Trophoblast cell (in vitro differentiated cells and primary cell): ENCODE data around the gene CD302.
"Not testable (repeated sequence)": the region's sequence is repeated elsewhere in the genome, so short reads cannot be mapped to it uniquely, and the experiment has no call there.

Experiments
- DNase-seq, 2 donors: peaks; one replicate each; pipeline ENCODE4 v3.0.0-alpha.2; 2016
- H2AFZ ChIP-seq: 2 replicates; pipeline ENCODE4 v1.6.1; 2013; ENCODE audit warnings: low read length, moderate library complexity, mild to moderate bottlenecking; ENCODE audit not compliant: insufficient read depth, poor library complexity
- H2AK5ac ChIP-seq: 2 replicates; pipeline ENCODE4 v1.6.1; 2013; ENCODE audit warnings: mild to moderate bottlenecking, low read length
- H2BK120ac ChIP-seq: 2 replicates; pipeline ENCODE4 v1.6.1; 2013; ENCODE audit warnings: low read length, mild to moderate bottlenecking, moderate library complexity; ENCODE audit not compliant: insufficient read depth, poor library complexity
- H2BK12ac ChIP-seq: 2 replicates; pipeline ENCODE4 v1.6.1; 2013; ENCODE audit warnings: mild to moderate bottlenecking, low read length, moderate library complexity
- H2BK5ac ChIP-seq: 2 replicates; pipeline ENCODE4 v1.6.1; 2013; ENCODE audit warnings: low read length, low read depth, moderate library complexity, mild to moderate bottlenecking; ENCODE audit not compliant: poor library complexity
- H3K14ac ChIP-seq: 2 replicates; pipeline ENCODE4 v1.6.1; 2013; ENCODE audit warnings: mild to moderate bottlenecking, low read length
- H3K18ac ChIP-seq: 2 replicates; pipeline ENCODE4 v1.6.1; 2013; ENCODE audit warnings: mild to moderate bottlenecking, low read length
- H3K23ac ChIP-seq: 2 replicates; pipeline ENCODE4 v1.6.1; 2013; ENCODE audit warnings: low read length
- H3K27ac ChIP-seq: 2 replicates; pipeline ENCODE4 v1.5.1; 2013; ENCODE audit warnings: low read depth, mild to moderate bottlenecking, inconsistent platforms, low read length, moderate library complexity
- H3K27me3 ChIP-seq: 2 replicates; pipeline ENCODE4 v1.6.1; 2013; ENCODE audit warnings: inconsistent platforms, mild to moderate bottlenecking, low read length, moderate library complexity; ENCODE audit not compliant: insufficient read depth
- H3K36me3 ChIP-seq, 2 experiments: 1 replicate in 1 of 2; 2 replicates in 1 of 2; pipeline ENCODE4 v1.6.1; 2013; ENCODE audit warnings: low read length in 2 of 2, mild to moderate bottlenecking in 2 of 2, moderate library complexity in 1 of 2; ENCODE audit not compliant: insufficient read depth in 2 of 2, control insufficient read depth in 1 of 2
- H3K4ac ChIP-seq: 2 replicates; pipeline ENCODE4 v1.6.1; 2013; ENCODE audit warnings: low read depth, mild to moderate bottlenecking, low read length, moderate library complexity
- H3K4me1 ChIP-seq, 2 experiments: 1 replicate in 1 of 2; 2 replicates in 1 of 2; pipeline ENCODE4 v1.6.1; 2013; ENCODE audit warnings: low read length in 2 of 2, mild to moderate bottlenecking in 2 of 2, moderate library complexity in 1 of 2; ENCODE audit not compliant: insufficient read depth in 2 of 2, control insufficient read depth in 1 of 2
- H3K4me2 ChIP-seq: 2 replicates; pipeline ENCODE4 v1.6.1; 2013; ENCODE audit warnings: inconsistent platforms, mild to moderate bottlenecking, low read length, moderate library complexity
- H3K4me3 ChIP-seq: 2 replicates; pipeline ENCODE4 v1.5.1; 2013; ENCODE audit warnings: mild to moderate bottlenecking, low read depth, low read length, inconsistent platforms
- H3K79me1 ChIP-seq: one replicate; pipeline ENCODE4 v1.6.1; 2013; ENCODE audit warnings: low read length
- H3K79me2 ChIP-seq: 2 replicates; pipeline ENCODE4 v1.6.1; 2013; ENCODE audit warnings: low read length, mild to moderate bottlenecking; ENCODE audit not compliant: control insufficient read depth, insufficient read depth, poor library complexity
- H3K9ac ChIP-seq: 2 replicates; pipeline ENCODE4 v1.6.1; 2013; ENCODE audit warnings: mild to moderate bottlenecking, low read length
- H3K9me3 ChIP-seq: 2 replicates; pipeline ENCODE4 v1.6.1; 2013; ENCODE audit warnings: low read depth, mild to moderate bottlenecking, control low read depth, inconsistent platforms, low read length; ENCODE audit not compliant: insufficient read depth
- H4K12ac ChIP-seq: 2 replicates; pipeline ENCODE4 v1.6.1; 2013; ENCODE audit warnings: low read depth, mild to moderate bottlenecking, low read length, moderate library complexity
- H4K8ac ChIP-seq: 2 replicates; pipeline ENCODE4 v1.6.1; 2013; ENCODE audit warnings: low read depth, mild to moderate bottlenecking, low read length, moderate library complexity
- H4K91ac ChIP-seq: one replicate; pipeline ENCODE4 v1.6.1; 2013; ENCODE audit warnings: low read depth, mild to moderate bottlenecking, low read length, moderate library complexity
- WGBS: extraction: QIAGEN DNeasy Blood & Tissue Kit; methylation state at CpG from one replicate; pipeline ENCODE4 v1.1.7; 2013; ENCODE audit warnings: missing lambda C conversion rate; ENCODE audit not compliant: insufficient read length, insufficient coverage; ENCODE audit errors: extremely low coverage; 5-methylcytosine and 5-hydroxymethylcytosine counted together

CD302 gene

GRCh38 chr2:159832026-159832425, 34.0 kb upstream of the CD302 start:
- no peaks in the 10 kb centered on the region for H3K79me2 ChIP-seq
- H3K23ac ChIP-seq, result no peak overlapping the region
- H2BK5ac ChIP-seq, result no peak overlapping the region
- H4K12ac ChIP-seq, result no peak overlapping the region
- no peak overlapping the region for H2AFZ ChIP-seq
- H3K79me1 ChIP-seq, result no peaks in the 10 kb centered on the region
- no peak overlapping the region for H4K91ac ChIP-seq
- H4K8ac ChIP-seq, result no peak overlapping the region
- H3K9ac ChIP-seq, result no peak overlapping the region
- no peak for DNase-seq
- H2BK12ac ChIP-seq, result no peak overlapping the region
- no peak overlapping the region for H2BK120ac ChIP-seq
- H3K18ac ChIP-seq, result no peak overlapping the region
- H2AK5ac ChIP-seq, result no peak overlapping the region
- no peak overlapping the region for H3K4me3 ChIP-seq
- no peaks in the 10 kb centered on the region for H3K36me3 ChIP-seq
- no peak overlapping the region for H3K27ac ChIP-seq
- H3K4me2 ChIP-seq, result no peak overlapping the region
- no peaks in the 10 kb centered on the region for H3K9me3 ChIP-seq
- no peaks in the 10 kb centered on the region for H3K4me1 ChIP-seq
- H3K14ac ChIP-seq, result no peak overlapping the region
- H3K27me3 ChIP-seq, result no peaks in the 10 kb centered on the region
- no CpG with 5 or more reads among the region's 7 CpGs for WGBS
- H3K4ac ChIP-seq, result no peak overlapping the region

DNA sequence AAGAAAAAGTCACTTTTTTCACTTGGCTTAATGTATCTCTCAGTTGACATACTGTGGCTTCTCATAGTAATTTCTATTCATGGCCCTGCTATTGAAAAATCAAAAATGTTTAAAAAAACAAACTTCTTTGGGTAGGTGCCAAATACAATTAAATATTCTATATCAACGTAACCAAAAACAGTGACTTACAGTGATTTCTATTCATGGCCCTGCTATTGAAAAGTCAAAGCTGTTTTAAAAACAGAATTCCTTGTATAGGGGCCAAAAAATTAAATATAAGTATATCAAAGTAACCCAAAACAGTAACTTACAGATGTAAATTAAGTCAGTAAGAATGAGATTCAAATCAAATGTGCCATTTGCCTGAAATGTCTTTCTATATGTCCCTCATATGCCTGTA, 31.4 kb upstream of the CD302 start:
- H3K27me3 ChIP-seq, result no peaks in the 10 kb centered on the region
- no peak overlapping the region for H4K12ac ChIP-seq
- no peak overlapping the region for H3K14ac ChIP-seq
- no peak overlapping the region for H3K9ac ChIP-seq
- H3K4me1 ChIP-seq, result no peaks in the 10 kb centered on the region
- H3K4ac ChIP-seq, result no peak overlapping the region
- no peak overlapping the region for H3K23ac ChIP-seq
- H3K36me3 ChIP-seq, result no peaks in the 10 kb centered on the region
- no peak overlapping the region for H2AFZ ChIP-seq
- H4K8ac ChIP-seq, result no peak overlapping the region
- no peak for DNase-seq
- H3K9me3 ChIP-seq, result no peaks in the 10 kb centered on the region
- no peak overlapping the region for H3K18ac ChIP-seq
- no peak overlapping the region for H2BK12ac ChIP-seq
- H2BK5ac ChIP-seq, result no peak overlapping the region
- H2BK120ac ChIP-seq, result no peak overlapping the region
- no peaks in the 10 kb centered on the region for H3K79me1 ChIP-seq
- H3K4me2 ChIP-seq, result no peak overlapping the region
- no peak overlapping the region for H2AK5ac ChIP-seq
- H3K4me3 ChIP-seq, result no peak overlapping the region
- H3K79me2 ChIP-seq, result no peaks in the 10 kb centered on the region
- no peak overlapping the region for H3K27ac ChIP-seq
- no CpG with 5 or more reads among the region's 1 CpG for WGBS
- no peak overlapping the region for H4K91ac ChIP-seq

- Histone ChIP-seq H3K4me2 (no peak overlapping the region), H4K8ac (no peak overlapping the region), H2BK12ac (no peak overlapping the region), H3K27ac (no peak overlapping the region), H3K79me1 (no peaks in the 10 kb centered on the region), H3K4ac (no peak overlapping the region), H3K9me3 (no peaks in the 10 kb centered on the region), H3K27me3 (no peaks in the 10 kb centered on the region), H3K36me3 (no peaks in the 10 kb centered on the region), H4K12ac (no peak overlapping the region), H3K79me2 (no peaks in the 10 kb centered on the region), H2AFZ (no peak overlapping the region), H3K23ac (no peak overlapping the region), H3K4me1 (no peaks in the 10 kb centered on the region), H2BK120ac (no peak overlapping the region), H3K18ac (no peak overlapping the region), H3K14ac (no peak overlapping the region), H3K9ac (no peak overlapping the region), H3K4me3 (no peak overlapping the region), H2BK5ac (no peak overlapping the region), H2AK5ac (no peak overlapping the region), H4K91ac (no peak overlapping the region)
- DNase-seq, result no peak
- WGBS, result no CpG with 5 or more reads among the region's 2 CpGs
Observed at GRCh38 chr2:159828738-159829137, 30.7 kb upstream of the CD302 start.

DNA sequence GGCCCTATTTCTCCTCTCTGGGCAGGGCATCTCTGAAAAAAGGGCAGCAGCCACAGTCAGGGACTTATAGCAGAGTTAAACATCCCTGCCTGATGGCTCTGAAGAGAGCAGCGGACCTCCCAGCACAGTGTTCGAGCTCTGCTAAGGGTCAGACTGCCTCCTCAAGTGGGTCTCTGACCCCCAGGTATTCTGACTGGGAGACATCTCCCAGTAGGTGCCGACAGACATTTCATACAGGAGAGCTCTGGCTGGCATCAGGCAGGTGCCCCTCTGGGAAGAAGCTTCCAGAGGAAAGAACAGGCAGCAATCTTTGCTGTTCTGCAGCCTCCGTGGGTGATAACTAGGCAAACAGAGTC, 24.4 kb upstream of the CD302 start:
- H4K12ac ChIP-seq, H3K4ac ChIP-seq, H4K91ac ChIP-seq, H2BK12ac ChIP-seq, H2AK5ac ChIP-seq, H3K4me2 ChIP-seq, H3K79me2 ChIP-seq, H4K8ac ChIP-seq, H3K9ac ChIP-seq, H3K4me1 ChIP-seq, DNase-seq, H3K27me3 ChIP-seq, H3K27ac ChIP-seq, H2AFZ ChIP-seq, H3K23ac ChIP-seq, H3K9me3 ChIP-seq, H3K18ac ChIP-seq, H3K36me3 ChIP-seq, H2BK5ac ChIP-seq, H2BK120ac ChIP-seq, H3K79me1 ChIP-seq, H3K14ac ChIP-seq, H3K4me3 ChIP-seq: not testable (repeated sequence)
- no CpG with 5 or more reads among the region's 4 CpGs for WGBS
